ENCODE results near the gene SLC22A4.

SLC22A4 gene

GRCh38 chr5:132300577-132301343, 6.6 kb downstream of the SLC22A4 start:
- no peak for DNase-seq

GRCh38 chr5:132301344-132302271, 7.4 kb downstream of the SLC22A4 start:
- DNase-seq = no peak

GRCh38 chr5:132302413-132302812, 8.2 kb downstream of the SLC22A4 start:
- no peak for DNase-seq

- DNase-seq = no peak
Observed at GRCh38 chr5:132303589-132303988, 9.4 kb downstream of the SLC22A4 start.

GRCh38 chr5:132305420-132305819, 11.2 kb downstream of the SLC22A4 start:
- DNase-seq = no peak

GRCh38 chr5:132308701-132309100, 14.5 kb downstream of the SLC22A4 start:
- DNase-seq = no peak

- DNase-seq = no peak
Observed at GRCh38 chr5:132309679-132310078, 15.5 kb downstream of the SLC22A4 start.

GRCh38 chr5:132310141-132310834, 16.1 kb downstream of the SLC22A4 start:
- DNase-seq = no peak

GRCh38 chr5:132313366-132313765, 19.2 kb downstream of the SLC22A4 start:
- no peak for DNase-seq

- no peak for DNase-seq
Observed at GRCh38 chr5:132313961-132314432, 19.8 kb downstream of the SLC22A4 start.

- no peak for DNase-seq
Observed at GRCh38 chr5:132315529-132316067, 21.4 kb downstream of the SLC22A4 start.

GRCh38 chr5:132319975-132320374, 25.8 kb downstream of the SLC22A4 start:
- DNase-seq = no peak

GRCh38 chr5:132321109-132321721, 27.0 kb downstream of the SLC22A4 start:
- no peak for DNase-seq

GRCh38 chr5:132322266-132322665, 28.1 kb downstream of the SLC22A4 start:
- no peak for DNase-seq

GRCh38 chr5:132323202-132323601, 29.0 kb downstream of the SLC22A4 start:
- no peak for DNase-seq

- DNase-seq = no peak
Observed at GRCh38 chr5:132325691-132326090, 31.5 kb downstream of the SLC22A4 start.

- no peak for DNase-seq
Observed at GRCh38 chr5:132327252-132327955, 33.2 kb downstream of the SLC22A4 start.

GRCh38 chr5:132334812-132335211, 40.6 kb downstream of the SLC22A4 start:
- no peak for DNase-seq

GRCh38 chr5:132335402-132335801, 41.2 kb downstream of the SLC22A4 start:
- no peak for DNase-seq

- DNase-seq = no peak
Observed at GRCh38 chr5:132339502-132339901, 45.3 kb downstream of the SLC22A4 start.

GRCh38 chr5:132342291-132343180, 48.3 kb downstream of the SLC22A4 start:
- DNase-seq = no peak
